AG09309 (cell line): Measurements from ENCODE around the gene TEKTIP1.

ENCODE experiments used
- DNase-seq: peaks from one replicate; pipeline ENCODE4 v3.0.0-alpha.2; 2010; ENCODE audit warnings: low read depth
- H3K4me3 ChIP-seq: 2 replicates; pipeline ENCODE4 v1.5.1; 2011; ENCODE audit warnings: mild to moderate bottlenecking, low read depth, low read length, moderate library complexity; ENCODE audit not compliant: control insufficient read depth
- CTCF ChIP-seq: IDR thresholded peaks from 2 replicates; pipeline ENCODE4 v1.5.1; 2011; ENCODE audit warnings: mild to moderate bottlenecking, low read depth, low read length, inconsistent platforms; ENCODE audit not compliant: insufficient read depth, control insufficient read depth; ENCODE audit errors: missing control alignments

Gene TEKTIP1

GRCh38 chr19:3547301-3547731 is 8.3 kb downstream of the TEKTIP1 start:
- no peak for DNase-seq
- TF ChIP-seq CTCF: peak; percentile 71
- H3K4me3 ChIP-seq: no peak overlapping the region

DNA sequence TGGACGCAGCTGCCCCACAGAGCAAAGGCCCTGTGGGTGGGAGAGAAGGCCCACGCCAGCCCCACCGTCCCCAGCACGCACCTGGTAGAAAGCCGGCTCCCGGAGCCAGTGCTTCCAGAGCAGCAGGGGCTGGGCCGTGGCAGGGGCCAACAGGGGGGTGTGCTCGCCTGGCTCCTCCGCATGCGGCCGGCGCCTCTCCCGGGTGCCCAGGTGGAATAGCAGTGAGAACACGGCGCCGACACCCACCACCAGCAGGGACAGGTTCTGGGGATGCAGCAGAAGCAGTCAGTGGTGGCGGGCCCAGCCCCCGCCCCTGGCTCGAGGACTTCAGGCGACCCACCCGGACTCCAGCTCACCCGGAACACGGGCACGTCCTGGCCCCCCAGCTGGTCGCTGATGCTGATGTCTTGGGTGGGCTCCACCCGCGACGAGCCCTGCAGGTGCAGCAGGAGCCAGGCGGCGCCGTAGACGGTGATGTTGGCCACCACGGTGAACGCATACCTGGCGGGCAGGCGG is 8.9 kb downstream of the TEKTIP1 start:
- no peak for TF ChIP-seq CTCF
- H3K4me3 ChIP-seq: no peak overlapping the region
- DNase-seq: no peak

DNA sequence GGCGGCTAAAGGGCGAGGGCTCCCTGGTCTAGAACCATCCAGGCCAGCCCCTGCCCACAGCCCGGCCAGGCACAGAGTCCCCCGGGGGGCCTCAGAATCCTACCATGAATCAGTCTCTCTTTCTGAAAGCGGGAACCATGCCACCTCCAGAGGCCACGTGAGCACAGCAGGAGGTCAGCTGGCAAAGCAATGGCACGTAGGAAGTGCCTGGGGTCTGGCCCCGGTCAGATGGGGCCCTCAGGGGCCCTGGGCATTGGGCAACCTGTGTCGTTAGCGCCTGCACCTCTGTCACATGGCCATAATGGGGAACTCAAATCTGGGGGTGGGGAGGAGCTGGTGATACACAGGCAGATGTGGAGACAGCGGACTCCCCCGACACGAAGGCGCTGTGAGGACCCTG is 9.6 kb downstream of the TEKTIP1 start:
- no peak for DNase-seq
- no peak overlapping the region for H3K4me3 ChIP-seq
- TF ChIP-seq CTCF: no peak

GRCh38 chr19:3549816-3550215 is 10.8 kb downstream of the TEKTIP1 start:
- no peak overlapping the region for H3K4me3 ChIP-seq
- no peak for DNase-seq
- no peak for TF ChIP-seq CTCF

DNA sequence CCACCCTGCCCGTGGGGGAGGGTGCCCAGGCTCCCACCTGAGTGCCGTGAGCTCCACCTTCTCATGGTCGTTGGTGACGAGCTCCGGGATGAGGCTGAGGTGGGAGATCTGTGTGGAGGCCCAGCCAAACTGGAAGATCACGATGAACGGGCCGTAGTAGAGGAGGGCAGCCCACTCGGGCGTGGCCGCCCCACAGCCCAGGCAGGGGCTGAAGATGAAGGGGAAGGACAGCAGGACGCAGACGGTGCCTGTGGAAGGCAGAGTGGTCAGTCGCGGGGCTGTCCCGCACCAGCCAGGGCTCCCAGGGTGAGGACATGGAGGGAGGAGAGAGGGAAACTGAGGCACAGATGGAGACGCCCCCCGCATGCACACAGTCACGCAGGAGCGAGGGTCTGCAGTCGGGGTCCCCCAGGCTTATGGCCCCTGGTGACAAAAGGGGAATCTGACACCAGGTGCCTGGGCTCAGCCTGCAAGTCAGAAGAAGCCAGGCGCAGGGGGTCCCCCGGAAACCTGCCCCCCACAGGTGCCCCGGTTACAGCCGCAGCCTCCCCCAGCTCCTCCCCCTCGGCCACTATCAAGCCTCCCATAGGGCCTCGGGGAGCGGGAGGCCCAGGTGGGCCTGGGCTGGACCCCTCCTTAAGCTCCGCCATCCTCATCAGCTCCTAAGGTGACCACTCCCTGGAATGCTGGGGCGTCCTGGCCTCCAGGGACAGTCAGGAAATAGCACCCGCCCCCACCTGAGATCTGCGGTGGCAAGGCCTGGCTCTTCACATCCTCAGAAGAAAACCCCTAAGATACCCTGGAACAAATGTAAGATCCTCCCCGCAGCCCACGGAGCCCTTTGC is 12.2 kb downstream of the TEKTIP1 start:
- no peak overlapping the region for H3K4me3 ChIP-seq
- no peak for TF ChIP-seq CTCF
- no peak for DNase-seq

- H3K4me3 ChIP-seq: no peak overlapping the region
- TF ChIP-seq CTCF: no peak
- DNase-seq: no peak
Observed at GRCh38 chr19:3551792-3552095, 12.8 kb downstream of the TEKTIP1 start.
